ENCODE data around the gene EFNA5.

- no peak for TF ChIP-seq POLR2AphosphoS5 (IDR thresholded peaks at IDR 0.05; ENCODE audit: low read depth)
- TF ChIP-seq EZH2 (IDR thresholded peaks at IDR 0.05; ENCODE audit: low read depth, unreplicated experiment) = no peak
- no peak for TF ChIP-seq CTCF (conservative IDR thresholded peaks at IDR 0.05; ENCODE audit: low read depth in 2 of 2)
- TF ChIP-seq, protein P1, sequence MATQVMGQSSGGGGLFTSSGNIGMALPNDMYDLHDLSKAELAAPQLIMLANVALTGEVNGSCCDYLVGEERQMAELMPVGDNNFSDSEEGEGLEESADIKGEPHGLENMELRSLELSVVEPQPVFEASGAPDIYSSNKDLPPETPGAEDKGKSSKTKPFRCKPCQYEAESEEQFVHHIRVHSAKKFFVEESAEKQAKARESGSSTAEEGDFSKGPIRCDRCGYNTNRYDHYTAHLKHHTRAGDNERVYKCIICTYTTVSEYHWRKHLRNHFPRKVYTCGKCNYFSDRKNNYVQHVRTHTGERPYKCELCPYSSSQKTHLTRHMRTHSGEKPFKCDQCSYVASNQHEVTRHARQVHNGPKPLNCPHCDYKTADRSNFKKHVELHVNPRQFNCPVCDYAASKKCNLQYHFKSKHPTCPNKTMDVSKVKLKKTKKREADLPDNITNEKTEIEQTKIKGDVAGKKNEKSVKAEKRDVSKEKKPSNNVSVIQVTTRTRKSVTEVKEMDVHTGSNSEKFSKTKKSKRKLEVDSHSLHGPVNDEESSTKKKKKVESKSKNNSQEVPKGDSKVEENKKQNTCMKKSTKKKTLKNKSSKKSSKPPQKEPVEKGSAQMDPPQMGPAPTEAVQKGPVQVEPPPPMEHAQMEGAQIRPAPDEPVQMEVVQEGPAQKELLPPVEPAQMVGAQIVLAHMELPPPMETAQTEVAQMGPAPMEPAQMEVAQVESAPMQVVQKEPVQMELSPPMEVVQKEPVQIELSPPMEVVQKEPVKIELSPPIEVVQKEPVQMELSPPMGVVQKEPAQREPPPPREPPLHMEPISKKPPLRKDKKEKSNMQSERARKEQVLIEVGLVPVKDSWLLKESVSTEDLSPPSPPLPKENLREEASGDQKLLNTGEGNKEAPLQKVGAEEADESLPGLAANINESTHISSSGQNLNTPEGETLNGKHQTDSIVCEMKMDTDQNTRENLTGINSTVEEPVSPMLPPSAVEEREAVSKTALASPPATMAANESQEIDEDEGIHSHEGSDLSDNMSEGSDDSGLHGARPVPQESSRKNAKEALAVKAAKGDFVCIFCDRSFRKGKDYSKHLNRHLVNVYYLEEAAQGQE (IDR thresholded peaks at IDR 0.05; ENCODE audit: unreplicated experiment) = no peak
- no peak for TF ChIP-seq EZH2phosphoT487 (IDR thresholded peaks at IDR 0.05; ENCODE audit: unreplicated experiment)
- no peak for TF ChIP-seq ZNF114 (CRISPR knock-in tag; IDR thresholded peaks at IDR 0.05)
- TF ChIP-seq NANOG (IDR thresholded peaks at IDR 0.05; ENCODE audit: borderline replicate concordance) = no peak
- TF ChIP-seq CREB1 (CRISPR knock-in tag; IDR thresholded peaks at IDR 0.05; ENCODE audit: low read depth) = no peak
- no peak for TF ChIP-seq ZNF331 (CRISPR knock-in tag; IDR thresholded peaks at IDR 0.05; ENCODE audit: low read depth)
These were observed 212.9 kb downstream of the EFNA5 start for GRCh38 chr5:107457881-107458280.
